CD14-positive monocyte (primary cell): ENCODE data around the gene BBS2. TPM values are rescaled to one million over a fixed set of nuclear protein-coding genes. Genes with fewer than 3 reads are reported as not detected.

Experiments used
- DNase-seq, 3 donors: peaks; one replicate each; pipeline ENCODE4 v3.0.0-alpha.2; 2011 to 2022
- H2AFZ ChIP-seq: 2 replicates; pipeline ENCODE4 v1.6.0; 2012; ENCODE audit warnings: mild to moderate bottlenecking, low read depth, low read length, inconsistent platforms; ENCODE audit not compliant: insufficient read depth, poor library complexity, severe bottlenecking
- H3K27ac ChIP-seq, 2 donors: 1 replicate in 1 of 2; 2 replicates in 1 of 2; pipeline ENCODE4 v1.5.1; 2012 to 2013; ENCODE audit warnings: low read length in 2 of 2, control low read depth in 1 of 2, inconsistent platforms in 1 of 2, low read depth in 1 of 2, mild to moderate bottlenecking in 1 of 2
- H3K27me3 ChIP-seq, 2 donors: one replicate each; pipeline versions ENCODE4 v1.6.0 to v1.6.1; 2011 to 2013; ENCODE audit warnings: low read length in 2 of 2; ENCODE audit not compliant: control insufficient read depth in 2 of 2, insufficient read depth in 2 of 2
- H3K36me3 ChIP-seq, 2 donors: replicated peaks in 1 of 2; 1 replicate in 1 of 2; 2 replicates in 1 of 2; pipeline versions ENCODE4 v1.5.1 to v1.6.1; 2012 to 2013; ENCODE audit warnings: low read length in 2 of 2, control low read depth in 1 of 2, inconsistent platforms in 1 of 2, mild to moderate bottlenecking in 1 of 2; ENCODE audit not compliant: insufficient read depth in 2 of 2, control insufficient read depth in 1 of 2
- H3K4me1 ChIP-seq, 2 donors: 1 replicate in 1 of 2; 2 replicates in 1 of 2; pipeline versions ENCODE4 v1.5.1 to v1.6.1; 2012 to 2013; ENCODE audit warnings: low read length in 2 of 2, control low read depth in 1 of 2, inconsistent platforms in 1 of 2, mild to moderate bottlenecking in 1 of 2, moderate library complexity in 1 of 2; ENCODE audit not compliant: insufficient read depth in 2 of 2, control insufficient read depth in 1 of 2
- H3K4me2 ChIP-seq: replicated peaks from 2 replicates; pipeline ENCODE3; 2012; ENCODE audit warnings: low read length, moderate library complexity, mild to moderate bottlenecking; ENCODE audit not compliant: poor library complexity, severe bottlenecking; ENCODE audit errors: extremely low read depth
- H3K4me3 ChIP-seq, 3 experiments: fragments of 200-600 bp in 1 of 3; sonication (generic) in 1 of 3; replicated peaks in 1 of 3; 1 replicate in 2 of 3; 2 replicates in 1 of 3; pipeline ENCODE4 v1.5.1; 2011 to 2013; ENCODE audit warnings: low read length in 3 of 3, mild to moderate bottlenecking in 3 of 3, control low read depth in 2 of 3, low read depth in 2 of 3, inconsistent platforms in 1 of 3, moderate library complexity in 1 of 3
- H3K79me2 ChIP-seq: 2 replicates; pipeline ENCODE4 v1.6.0; 2012; ENCODE audit warnings: mild to moderate bottlenecking, control low read depth, inconsistent platforms, low read length, moderate library complexity; ENCODE audit not compliant: insufficient read depth
- H3K9ac ChIP-seq: 2 replicates; pipeline ENCODE4 v1.6.0; 2017; ENCODE audit warnings: low read length, mild to moderate bottlenecking; ENCODE audit not compliant: insufficient read depth, poor library complexity, severe bottlenecking
- H3K9me3 ChIP-seq, 2 donors: replicated peaks in 1 of 2; 1 replicate in 1 of 2; 2 replicates in 1 of 2; pipeline versions ENCODE4 v1.5.1 to v1.6.1; 2012 to 2013; ENCODE audit warnings: low read length in 2 of 2, control low read depth in 1 of 2; ENCODE audit not compliant: control insufficient read depth in 1 of 2, insufficient read depth in 1 of 2
- H4K20me1 ChIP-seq: 2 replicates; pipeline ENCODE4 v1.6.0; 2012; ENCODE audit warnings: mild to moderate bottlenecking, low read length, control low read depth, moderate library complexity; ENCODE audit not compliant: insufficient read depth
- H3K27ac Mint-ChIP-seq, 7 donors: one replicate each; pipeline ENCODE4 v1.8.0; 2020; ENCODE audit warnings: mild to moderate bottlenecking in 7 of 7, mixed read lengths in 7 of 7, moderate library complexity in 6 of 7, inconsistent platforms in 2 of 7
- H3K27me3 Mint-ChIP-seq, 3 donors: one replicate each; pipeline ENCODE4 v1.8.0; 2021 to 2022; ENCODE audit warnings: low read depth in 3 of 3, mild to moderate bottlenecking in 3 of 3, mixed read lengths in 3 of 3, moderate library complexity in 3 of 3, inconsistent platforms in 1 of 3
- H3K36me3 Mint-ChIP-seq, 2 donors: one replicate each; pipeline ENCODE4 v1.8.0; 2020; ENCODE audit warnings: mixed read lengths in 2 of 2, inconsistent platforms in 1 of 2, mild to moderate bottlenecking in 1 of 2
- H3K4me1 Mint-ChIP-seq: one replicate; pipeline ENCODE4 v1.8.0; 2020; ENCODE audit warnings: mild to moderate bottlenecking, mixed read lengths
- H3K4me3 Mint-ChIP-seq, 2 donors: one replicate each; pipeline ENCODE4 v1.8.0; 2020; ENCODE audit warnings: mild to moderate bottlenecking in 2 of 2, mixed read lengths in 2 of 2, moderate library complexity in 1 of 2
- H3K9me3 Mint-ChIP-seq, 7 donors: one replicate each; pipeline ENCODE4 v1.8.0; 2020 to 2022; ENCODE audit warnings: mixed read lengths in 7 of 7, mild to moderate bottlenecking in 6 of 7, moderate library complexity in 6 of 7, inconsistent platforms in 2 of 7
- WGBS: methylation state at CpG from one replicate; pipeline ENCODE4 v1.1.5; 2013; ENCODE audit warnings: missing lambda C conversion rate; ENCODE audit not compliant: insufficient coverage; 5-methylcytosine and 5-hydroxymethylcytosine counted together
- intact Hi-C, 2 donors: fragments of 100-400 bp; cut with micrococcal nuclease; formaldehyde crosslinking; loops; one replicate each; pipeline versions ENCODE4 v1.15.0 to v1.15.1; 2023
- polyA plus RNA-seq, 3 donors: library from polyadenylated mRNA; depleted of rRNA in 1 of 3; unstranded in 2 of 3; stranded (reverse) in 1 of 3; fragments of 300-500 nt in 2 of 3; fragments of >200 nt in 1 of 3; fragmentation: Illumina TruSeq in 2 of 3; gene quantifications; 1 replicate in 2 of 3; 2 replicates in 1 of 3; pipeline ENCODE4 v1.2.3, GENCODE V29; 2012 to 2021
- TF ChIP-seq, protein P1 (sequence below): fragments of 200-600 bp; IDR thresholded peaks from one replicate; pipeline ENCODE4 v1.8.0; 2022; ENCODE audit warnings: antibody characterized with exemption, mild to moderate bottlenecking

BBS2 gene
- polyA plus RNA-seq, 3 donors = 16.6 to 35.5 (median 18.8) TPM

DNA sequence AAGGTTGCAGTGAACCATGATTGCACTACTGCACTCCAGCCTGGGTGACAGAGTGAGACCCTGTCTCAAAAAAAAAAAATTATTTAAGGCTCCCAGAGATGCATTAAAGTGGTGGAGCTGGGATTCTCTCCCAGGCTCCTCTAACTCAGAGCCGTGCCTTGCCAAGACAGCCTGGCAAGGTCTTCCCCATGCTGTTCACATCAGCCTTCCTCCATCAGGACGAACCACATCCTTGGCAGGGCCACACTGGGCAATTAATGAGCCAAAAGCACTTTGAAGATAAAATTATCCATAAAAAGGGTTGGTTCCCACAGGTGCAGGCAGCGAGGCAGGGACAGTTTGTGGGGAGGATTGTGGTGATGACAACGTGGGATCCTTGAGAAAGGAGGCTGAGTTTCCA, 19.8 kb upstream of the BBS2 start:
- Histone ChIP-seq H3K4me2 (no peak overlapping the region), H3K36me3 (no peaks in the 10 kb centered on the region), H3K9me3 (no peaks in the 10 kb centered on the region), H3K79me2 (no peaks in the 10 kb centered on the region), H3K4me3 (no peak overlapping the region), H3K27me3 (no peaks in the 10 kb centered on the region), H2AFZ (no peak overlapping the region), H3K4me1 (no peaks in the 10 kb centered on the region), H4K20me1 (no peaks in the 10 kb centered on the region), H3K27ac (no peak overlapping the region), H3K9ac (no peak overlapping the region)
- H3K36me3 Mint-ChIP-seq = no peaks in the 10 kb centered on the region
- TF ChIP-seq, protein P1, sequence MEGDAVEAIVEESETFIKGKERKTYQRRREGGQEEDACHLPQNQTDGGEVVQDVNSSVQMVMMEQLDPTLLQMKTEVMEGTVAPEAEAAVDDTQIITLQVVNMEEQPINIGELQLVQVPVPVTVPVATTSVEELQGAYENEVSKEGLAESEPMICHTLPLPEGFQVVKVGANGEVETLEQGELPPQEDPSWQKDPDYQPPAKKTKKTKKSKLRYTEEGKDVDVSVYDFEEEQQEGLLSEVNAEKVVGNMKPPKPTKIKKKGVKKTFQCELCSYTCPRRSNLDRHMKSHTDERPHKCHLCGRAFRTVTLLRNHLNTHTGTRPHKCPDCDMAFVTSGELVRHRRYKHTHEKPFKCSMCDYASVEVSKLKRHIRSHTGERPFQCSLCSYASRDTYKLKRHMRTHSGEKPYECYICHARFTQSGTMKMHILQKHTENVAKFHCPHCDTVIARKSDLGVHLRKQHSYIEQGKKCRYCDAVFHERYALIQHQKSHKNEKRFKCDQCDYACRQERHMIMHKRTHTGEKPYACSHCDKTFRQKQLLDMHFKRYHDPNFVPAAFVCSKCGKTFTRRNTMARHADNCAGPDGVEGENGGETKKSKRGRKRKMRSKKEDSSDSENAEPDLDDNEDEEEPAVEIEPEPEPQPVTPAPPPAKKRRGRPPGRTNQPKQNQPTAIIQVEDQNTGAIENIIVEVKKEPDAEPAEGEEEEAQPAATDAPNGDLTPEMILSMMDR = no peak
- H3K9me3 Mint-ChIP-seq = peaks cover 0 to 9% (median 6%) of the 10 kb centered on the region in 7 donors
- DNase-seq = no peak
- peaks cover 3% of the 10 kb centered on the region for H3K4me1 Mint-ChIP-seq
- WGBS = 67% methylated on average over 1 of the region's 4 CpGs
- H3K27ac Mint-ChIP-seq = no peak overlapping the region
- intact Hi-C loops = no loop called here
- peaks cover 8 to 14% (median 14%) of the 10 kb centered on the region in 3 donors for H3K27me3 Mint-ChIP-seq
- no peak overlapping the region for H3K4me3 Mint-ChIP-seq

DNA sequence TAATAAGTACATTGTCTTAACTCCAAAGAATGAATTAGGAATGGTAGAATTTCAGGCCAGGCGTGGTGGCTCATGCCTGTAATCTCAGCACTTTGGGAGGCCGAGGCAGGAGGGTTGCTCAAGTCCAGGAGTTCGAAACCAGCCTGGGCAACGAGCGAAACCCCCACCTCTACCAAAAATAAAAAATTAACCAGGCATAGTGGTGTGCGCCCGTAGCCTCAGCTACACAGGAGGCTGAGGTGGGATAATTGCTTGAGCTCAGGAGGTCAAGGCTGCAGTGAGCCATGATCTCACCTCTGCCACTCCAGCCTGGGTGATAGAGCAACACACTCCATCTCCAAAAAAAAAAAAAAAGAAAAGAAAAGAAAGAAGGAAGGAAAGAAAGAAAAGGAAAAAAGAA, 18.5 kb upstream of the BBS2 start:
- H3K4me1 Mint-ChIP-seq = peaks cover 3% of the 10 kb centered on the region
- no peak overlapping the region for H3K9ac ChIP-seq
- no peaks in the 10 kb centered on the region for H3K79me2 ChIP-seq
- H3K4me1 ChIP-seq = no peaks in the 10 kb centered on the region
- H3K27me3 Mint-ChIP-seq = peaks cover 8 to 17% (median 10%) of the 10 kb centered on the region in 3 donors
- intact Hi-C loops = no loop called here
- peaks cover 0 to 9% (median 6%) of the 10 kb centered on the region in 7 donors for H3K9me3 Mint-ChIP-seq
- no peak overlapping the region for H3K4me3 ChIP-seq
- WGBS = no CpG with 5 or more reads among the region's 7 CpGs
- no peak overlapping the region for H3K27ac ChIP-seq
- H2AFZ ChIP-seq = no peak overlapping the region
- no peaks in the 10 kb centered on the region for H4K20me1 ChIP-seq
- no peaks in the 10 kb centered on the region for H3K27me3 ChIP-seq
- TF ChIP-seq, protein P1 = no peak
- no peak for DNase-seq
- H3K9me3 ChIP-seq = no peaks in the 10 kb centered on the region
- H3K4me3 Mint-ChIP-seq = no peak overlapping the region
- no peak overlapping the region for H3K27ac Mint-ChIP-seq
- H3K4me2 ChIP-seq = no peak overlapping the region
- H3K36me3 ChIP-seq = no peaks in the 10 kb centered on the region
- no peaks in the 10 kb centered on the region for H3K36me3 Mint-ChIP-seq
